ENCODE measurements around the gene ROR1.

GRCh38 chr1:64196074-64196870 lies 422.5 kb downstream of the ROR1 start:
- TF ChIP-seq CTCF (IDR thresholded peaks at IDR 0.05) (no peak), EZH2phosphoT487 (IDR thresholded peaks at IDR 0.05) (no peak), EZH2 (IDR thresholded peaks at IDR 0.05) (no peak)

Measured in neural progenitor cell (in vitro differentiated cells).